HepG2 (cell line): ENCODE results near the gene MAPK6. TPM values are rescaled to one million over a fixed set of nuclear protein-coding genes. Genes with fewer than 3 reads are reported as not detected.

Experiments used
- BRF2 ChIP-seq: sonication (generic); formaldehyde crosslinking; IDR thresholded peaks from 2 replicates; pipeline ENCODE4 v1.8.1; 2022; ENCODE audit warnings: mild to moderate bottlenecking, missing genetic modification reagents
- GATA4 ChIP-seq: sonication (generic); IDR thresholded peaks from 2 replicates; pipeline ENCODE4 v1.6.1; 2016; ENCODE audit warnings: antibody characterized with exemption, low read depth, borderline replicate concordance
- HBP1 ChIP-seq: IDR thresholded peaks from 2 replicates; pipeline ENCODE4 v1.6.1; 2016; ENCODE audit warnings: low read depth, control low read depth
- HDAC1 ChIP-seq: sonication (generic); formaldehyde crosslinking; IDR thresholded peaks from 2 replicates; pipeline ENCODE4 v1.5.1; 2020; ENCODE audit warnings: mild to moderate bottlenecking, missing genetic modification reagents
- HOXA7 ChIP-seq: sonication (generic); formaldehyde crosslinking; IDR thresholded peaks from 2 replicates; pipeline ENCODE4 v1.8.1; 2022; ENCODE audit warnings: mild to moderate bottlenecking, missing genetic modification reagents, moderate library complexity
- KDM1A ChIP-seq: IDR thresholded peaks from 2 replicates; pipeline ENCODE4 v1.6.1; 2016; ENCODE audit warnings: missing compliant biosample characterization
- KLF15 ChIP-seq: sonication (generic); formaldehyde crosslinking; IDR thresholded peaks from 2 replicates; pipeline ENCODE4 v1.8.1; 2023; ENCODE audit warnings: borderline replicate concordance, mild to moderate bottlenecking, inconsistent platforms, missing genetic modification reagents, mixed read lengths
- KMT2A ChIP-seq: sonication (generic); formaldehyde crosslinking; IDR thresholded peaks from 2 replicates; pipeline ENCODE4 v1.4.0; 2020; ENCODE audit warnings: missing genetic modification reagents
- MATR3 ChIP-seq: sonication (generic); formaldehyde crosslinking; IDR thresholded peaks from 2 replicates; pipeline ENCODE4 v1.4.0; 2020; ENCODE audit warnings: missing genetic modification reagents
- MED13 ChIP-seq: sonication (generic); formaldehyde crosslinking; IDR thresholded peaks from 2 replicates; pipeline ENCODE4 v1.5.0; 2020; ENCODE audit warnings: missing genetic modification reagents
- MLLT10 ChIP-seq: sonication (generic); formaldehyde crosslinking; IDR thresholded peaks from 2 replicates; pipeline ENCODE4 v1.4.0; 2020; ENCODE audit warnings: missing genetic modification reagents
- MNT ChIP-seq: fragments of 450-650 bp; IDR thresholded peaks from 2 replicates; pipeline ENCODE4 v1.6.1; 2016
- MTERF4 ChIP-seq: sonication (generic); formaldehyde crosslinking; IDR thresholded peaks from 2 replicates; pipeline ENCODE4 v1.8.0; 2023; ENCODE audit warnings: mild to moderate bottlenecking, missing genetic modification reagents
- MXD4 ChIP-seq: IDR thresholded peaks from 2 replicates; pipeline ENCODE4 v1.6.1; 2016; ENCODE audit warnings: mild to moderate bottlenecking, missing biosample characterization, missing genetic modification reagents
- RARA ChIP-seq: IDR thresholded peaks from 2 replicates; pipeline ENCODE4 v1.6.1; 2016; ENCODE audit warnings: missing genetic modification reagents, missing compliant biosample characterization
- RNF219 ChIP-seq: sonication (generic); formaldehyde crosslinking; IDR thresholded peaks from 2 replicates; pipeline ENCODE4 v1.5.0; 2020; ENCODE audit warnings: mild to moderate bottlenecking, missing genetic modification reagents
- ZNF207 ChIP-seq: fragments of 450-650 bp; IDR thresholded peaks from 2 replicates; pipeline ENCODE4 v1.6.1; 2016; ENCODE audit warnings: antibody characterized with exemption, borderline replicate concordance
- ZNF337 ChIP-seq: sonication (generic); formaldehyde crosslinking; IDR thresholded peaks from 2 replicates; pipeline ENCODE4 v1.5.1; 2020; ENCODE audit warnings: missing genetic modification reagents, low read depth, mild to moderate bottlenecking, borderline replicate concordance
- ZNF496 ChIP-seq: sonication (generic); formaldehyde crosslinking; IDR thresholded peaks from 2 replicates; pipeline ENCODE4 v1.8.1; 2023; ENCODE audit warnings: mild to moderate bottlenecking, moderate library complexity, missing genetic modification reagents; ENCODE audit not compliant: insufficient replicate concordance
- ZNF557 ChIP-seq: sonication (generic); formaldehyde crosslinking; IDR thresholded peaks from 2 replicates; pipeline ENCODE4 v1.4.0; 2020; ENCODE audit warnings: missing genetic modification reagents
- polyA plus RNA-seq, 8 experiments: library from polyadenylated mRNA; depleted of rRNA in 3 of 8; stranded (reverse) in 7 of 8; unstranded in 1 of 8; fragments of >200 nt; fragmentation: Illumina TruSeq in 4 of 8; extraction: Trizol in 4 of 8; gene quantifications; 2 replicates each; pipeline versions ENCODE4 v1.2.1 to v1.2.3, GENCODE V29; 2011 to 2016; ENCODE audit warnings: low read depth in 4 of 8, missing spikeins in 1 of 8, mixed read lengths in 1 of 8; ENCODE audit not compliant: insufficient read depth in 1 of 8
- total RNA-seq, 5 experiments: library from RNA; depleted of rRNA; stranded (reverse); fragments of >200 nt; fragmentation: Illumina TruSeq; extraction: Trizol; gene quantifications; 2 replicates each; pipeline ENCODE4 v1.2.3, GENCODE V29; 2016; ENCODE audit warnings: low read depth in 1 of 5

The MAPK6 gene
- total and polyA plus RNA-seq, 2 of the 13 experiments (the other 11 are each of a cell fraction or from before 2014, with no cell fraction given) = 89.5 to 99.7 TPM

- TF ChIP-seq MXD4 (CRISPR knock-in tag) = peak; percentile 37; the same call in 1 of the 2 replicates
- peak; percentile 61 for TF ChIP-seq HDAC1
- no peak for TF ChIP-seq KLF15 (CRISPR knock-in tag)
- no peak for TF ChIP-seq ZNF496 (CRISPR knock-in tag)
- TF ChIP-seq ZNF557 = 0 out of 2 replicates have a peak, but pooled peaks have one; percentile 15
- TF ChIP-seq HBP1 = peak; percentile 51; the same call in 1 of the 2 replicates
- TF ChIP-seq GATA4 = no peak
- peak; percentile 56; the same call in 1 of the 2 replicates for TF ChIP-seq KDM1A (CRISPR knock-in tag)
- no peak for TF ChIP-seq ZNF207
- TF ChIP-seq HOXA7 (CRISPR knock-in tag) = no peak
- TF ChIP-seq MED13 = 0 out of 2 replicates have a peak, but pooled peaks have one; percentile 56
- TF ChIP-seq BRF2 (CRISPR knock-in tag) = no peak; the same call in 1 of the 2 replicates
- peak; percentile 57; the same call in 1 of the 2 replicates for TF ChIP-seq KMT2A (CRISPR knock-in tag)
- TF ChIP-seq MATR3 = no peak
- TF ChIP-seq MNT = peak; percentile 48; the same call in 1 of the 2 replicates
- TF ChIP-seq MLLT10 = no peak
- no peak for TF ChIP-seq ZNF337 (CRISPR knock-in tag)
- peak; percentile 52; the same call in 1 of the 2 replicates for TF ChIP-seq RARA (CRISPR knock-in tag)
- TF ChIP-seq MTERF4 (CRISPR knock-in tag) = no peak
- no peak for TF ChIP-seq RNF219
Measured at GRCh38 chr15:52019394-52020220, 588 bp downstream of the MAPK6 start (continued).
